Measurements from ENCODE around the gene PSMA5.

DNA sequence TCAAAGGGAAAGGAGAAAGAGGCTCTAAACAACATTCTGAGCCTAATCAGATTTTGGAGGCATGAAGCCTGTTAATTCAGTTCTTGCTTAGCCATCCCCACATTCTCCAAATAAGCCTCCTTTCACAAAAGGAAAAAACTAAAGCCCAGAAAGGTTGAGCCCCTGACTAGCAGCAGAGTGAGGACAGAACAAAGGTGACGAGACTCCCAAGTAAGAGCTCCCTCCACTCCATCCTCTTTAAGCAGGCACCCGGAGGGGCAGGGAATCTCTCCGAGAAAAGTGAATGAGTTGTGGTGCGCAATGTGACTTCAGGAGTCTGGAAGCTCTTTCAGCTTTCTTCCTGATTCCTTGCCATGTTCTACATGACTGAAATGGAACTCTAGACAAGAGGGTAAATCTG is 76.1 kb downstream of the PSMA5 start:
- TF ChIP-seq, protein P1, sequence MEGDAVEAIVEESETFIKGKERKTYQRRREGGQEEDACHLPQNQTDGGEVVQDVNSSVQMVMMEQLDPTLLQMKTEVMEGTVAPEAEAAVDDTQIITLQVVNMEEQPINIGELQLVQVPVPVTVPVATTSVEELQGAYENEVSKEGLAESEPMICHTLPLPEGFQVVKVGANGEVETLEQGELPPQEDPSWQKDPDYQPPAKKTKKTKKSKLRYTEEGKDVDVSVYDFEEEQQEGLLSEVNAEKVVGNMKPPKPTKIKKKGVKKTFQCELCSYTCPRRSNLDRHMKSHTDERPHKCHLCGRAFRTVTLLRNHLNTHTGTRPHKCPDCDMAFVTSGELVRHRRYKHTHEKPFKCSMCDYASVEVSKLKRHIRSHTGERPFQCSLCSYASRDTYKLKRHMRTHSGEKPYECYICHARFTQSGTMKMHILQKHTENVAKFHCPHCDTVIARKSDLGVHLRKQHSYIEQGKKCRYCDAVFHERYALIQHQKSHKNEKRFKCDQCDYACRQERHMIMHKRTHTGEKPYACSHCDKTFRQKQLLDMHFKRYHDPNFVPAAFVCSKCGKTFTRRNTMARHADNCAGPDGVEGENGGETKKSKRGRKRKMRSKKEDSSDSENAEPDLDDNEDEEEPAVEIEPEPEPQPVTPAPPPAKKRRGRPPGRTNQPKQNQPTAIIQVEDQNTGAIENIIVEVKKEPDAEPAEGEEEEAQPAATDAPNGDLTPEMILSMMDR (IDR thresholded peaks at IDR 0.05) = no peak
- no peak for TF ChIP-seq POLR2A (IDR thresholded peaks at IDR 0.05)
